ENCODE results near the gene PCLO. TPM values are rescaled to one million over a fixed set of nuclear protein-coding genes. Genes with fewer than 3 reads are reported as not detected.

Gene PCLO
- total and polyA plus RNA-seq, 2 of the 8 experiments (the other 6 are each of a cell fraction or from before 2014, with no cell fraction given), result 1.5 to 3.2 TPM

GRCh38 chr7:83077328-83077727 lies 85.4 kb downstream of the PCLO start:
- Histone ChIP-seq H2BK20ac (ENCODE audit: low read length) (no peak overlapping the region), H3K4me2 (ENCODE audit: insufficient read depth in 1 of 2, low read depth in 2 of 2, low read length in 2 of 2) (no peak overlapping the region), H3K9ac (replicated peaks in 1 of 4; ENCODE audit: extremely low read depth in 1 of 4, low read depth in 3 of 4, low read length in 3 of 4) (no peak overlapping the region), H3K27me3 (replicated peaks in 1 of 4; ENCODE audit: control insufficient read depth in 3 of 4, extremely low read depth in 1 of 4, insufficient read depth in 3 of 4, low read length in 3 of 4) (no peaks in the 10 kb centered on the region), H3K4me1 (replicated peaks in 1 of 4; ENCODE audit: control insufficient read depth in 3 of 4, insufficient read depth in 4 of 4, low read length in 3 of 4) (no peaks in the 10 kb centered on the region), H3K9me3 (ENCODE audit: insufficient read depth in 2 of 2, low read depth in 1 of 2, low read length in 1 of 2) (no peaks in the 10 kb centered on the region), H3K18ac (ENCODE audit: extremely low read depth, low read length) (no peak overlapping the region), H2BK15ac (ENCODE audit: low read length) (no peak overlapping the region), H3K23ac (ENCODE audit: insufficient read length) (no peak overlapping the region), H4K20me1 (replicated peaks in 1 of 2; ENCODE audit: control insufficient read depth in 1 of 2, insufficient read depth in 2 of 2, low read length in 2 of 2) (no peaks in the 10 kb centered on the region), H2AFZ (ENCODE audit: low read length) (no peak overlapping the region), H3K56ac (replicated peaks; ENCODE audit: insufficient read length, low read depth, low read length) (no peak overlapping the region), H3K27ac (ENCODE audit: low read depth, low read length) (no peak overlapping the region), H4K91ac (replicated peaks; ENCODE audit: insufficient read length, low read length) (no peak overlapping the region), H3K14ac (ENCODE audit: insufficient read length) (no peak overlapping the region), H4K5ac (ENCODE audit: insufficient read length, low read depth, low read length) (no peak overlapping the region), H3K79me2 (ENCODE audit: control insufficient read depth in 1 of 2, insufficient read depth in 2 of 2, low read length in 2 of 2) (no peaks in the 10 kb centered on the region), H2BK120ac (replicated peaks; ENCODE audit: low read depth, low read length) (no peak overlapping the region), H4K8ac (ENCODE audit: extremely low read depth, insufficient read depth, low read length) (no peak overlapping the region), H3K36me3 (ENCODE audit: control insufficient read depth in 2 of 4, insufficient read depth in 4 of 4, low read length in 3 of 4) (no peaks in the 10 kb centered on the region), H3K4ac (replicated peaks; ENCODE audit: insufficient read length, low read depth, low read length) (no peak overlapping the region), H3K4me3 (ENCODE audit: extremely low read depth in 1 of 4, insufficient read depth in 2 of 4, low read depth in 3 of 4, low read length in 4 of 4) (no peak overlapping the region), H2AK5ac (ENCODE audit: low read depth, low read length) (no peak overlapping the region), H2BK12ac (ENCODE audit: low read depth, low read length) (no peak overlapping the region), H2BK5ac (ENCODE audit: low read depth, low read length) (no peak overlapping the region), H3K79me1 (ENCODE audit: low read depth, low read length) (no peaks in the 10 kb centered on the region), H3K23me2 (ENCODE audit: low read depth, low read length) (no peaks in the 10 kb centered on the region; the same call in 1 of the 2 replicates)
- CTCF ChIA-PET (ENCODE audit: partially characterized antibody), result no interaction called here
- TF ChIP-seq POU5F1 (IDR thresholded peaks at IDR 0.05; ENCODE audit: low read depth, low read length) (no peak), SRF (IDR thresholded peaks at IDR 0.05; ENCODE audit: low read depth, low read length) (no peak), EGR1 (IDR thresholded peaks at IDR 0.05; ENCODE audit: borderline replicate concordance, low read depth, low read length) (no peak), USF2 (IDR thresholded peaks at IDR 0.05; ENCODE audit: low read length) (no peak), SP2 (IDR thresholded peaks at IDR 0.05; ENCODE audit: low read length) (no peak), RFX5 (IDR thresholded peaks at IDR 0.05; ENCODE audit: borderline replicate concordance, low read depth, low read length) (no peak), RAD21 (IDR thresholded peaks at IDR 0.05 in 1 of 2, conservative IDR thresholded peaks at IDR 0.05 in 1 of 2; ENCODE audit: low read depth in 2 of 2, low read length in 2 of 2) (no peak), SAP30 (IDR thresholded peaks at IDR 0.05; ENCODE audit: insufficient read depth, insufficient replicate concordance, low read length) (no peak), RXRA (IDR thresholded peaks at IDR 0.05; ENCODE audit: insufficient read depth, low read depth, low read length) (no peak)
- no peak for DNase-seq (ENCODE audit: low read depth in 1 of 2, low spot score in 2 of 2)
- POLR2A ChIA-PET (ENCODE audit: partially characterized antibody), result no interaction called here
- no peak for FAIRE-seq
- WGBS, 2 experiments (ENCODE audit: extremely low coverage in 1 of 2, insufficient coverage in 1 of 2, insufficient read length in 1 of 2, insufficient replicate concordance in 2 of 2, low coverage in 1 of 2, low lambda C conversion rate in 2 of 2, missing lambda C conversion rate in 1 of 2), result 85% methylated on average over 2 of the region's 2 CpGs; no CpG with 5 or more reads in 1 of the 2 experiments
